ENCODE data around the gene PLEKHA6.
"Not testable (repeated sequence)": the region's sequence is repeated elsewhere in the genome, so short reads cannot be mapped to it uniquely, and the experiment has no call there.

PLEKHA6 gene

GRCh38 chr1:204314893-204315658, 44.7 kb downstream of the PLEKHA6 start:
- DNase-seq (ENCODE audit: low read depth), result no peak

GRCh38 chr1:204314171-204314892, 45.4 kb downstream of the PLEKHA6 start:
- DNase-seq (ENCODE audit: low read depth), result no peak

DNA sequence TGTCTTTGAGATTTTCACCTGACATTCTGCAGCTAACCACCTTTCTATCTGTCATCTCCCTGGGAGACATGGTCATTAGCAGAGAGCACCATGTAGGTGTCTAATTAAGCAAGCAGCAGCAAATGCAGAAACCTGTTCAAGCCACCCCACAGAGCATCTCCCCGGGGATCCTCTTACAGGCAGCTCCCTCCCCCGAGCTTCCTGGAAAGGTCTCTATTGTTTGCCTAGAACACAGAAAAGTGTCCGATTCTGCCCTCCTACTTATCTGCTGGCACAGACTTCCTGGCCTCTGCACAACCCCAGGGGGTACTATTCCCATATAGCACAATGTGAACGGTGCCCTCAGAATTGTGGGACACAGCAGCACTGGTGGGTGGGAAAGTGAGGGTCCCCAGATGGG, 46.1 kb downstream of the PLEKHA6 start:
- DNase-seq (ENCODE audit: low read depth), result no peak

DNA sequence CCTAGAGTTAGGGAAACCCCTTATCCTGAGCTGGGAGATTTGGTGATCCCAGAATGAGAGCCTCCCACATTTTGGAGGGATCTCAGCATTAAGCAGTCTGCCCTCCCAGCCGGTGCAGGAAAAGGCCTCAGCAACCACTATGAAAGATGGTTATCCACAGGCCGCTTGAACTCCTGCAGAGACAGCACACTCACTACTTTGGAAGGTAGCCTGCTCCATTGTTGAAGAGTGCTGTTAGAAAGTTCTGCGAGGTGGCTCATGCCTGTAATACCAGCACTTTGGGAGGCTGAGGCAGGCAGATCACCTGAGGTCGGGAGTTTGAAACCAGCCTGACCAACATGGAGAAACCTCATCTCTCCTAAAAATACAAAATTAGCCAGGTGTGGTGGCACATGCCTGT, 48.8 kb downstream of the PLEKHA6 start:
- not testable (repeated sequence) for DNase-seq (ENCODE audit: low read depth)

DNA sequence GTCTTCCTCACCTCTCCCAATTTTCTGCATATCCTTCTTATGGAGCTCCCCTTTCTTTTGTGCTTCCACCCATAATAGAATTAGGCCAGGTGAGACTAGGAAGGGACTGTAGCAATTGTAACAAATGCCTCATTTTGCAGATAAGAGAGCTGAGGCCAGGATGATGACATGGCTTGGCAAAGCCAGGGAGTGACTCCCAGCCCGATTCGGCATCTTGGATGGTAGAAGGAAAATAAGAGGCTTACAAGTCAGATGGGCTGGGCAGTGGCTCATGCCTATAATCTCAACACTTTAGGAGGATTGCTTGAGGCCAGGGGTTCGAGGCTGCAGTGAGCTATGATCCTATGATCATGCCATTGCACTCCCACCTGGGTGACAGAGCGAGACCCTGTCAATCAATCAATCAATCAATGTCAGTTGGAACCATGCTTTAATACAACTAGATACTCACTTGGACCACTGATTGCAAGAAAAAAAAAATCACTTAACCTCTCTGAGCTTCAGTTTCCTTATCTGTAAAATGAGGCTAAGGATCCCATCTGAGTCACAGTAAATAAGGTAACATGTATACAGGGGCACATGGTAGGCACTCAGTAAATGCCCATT, 51.6 kb downstream of the PLEKHA6 start:
- no peak for DNase-seq (ENCODE audit: low read depth)

GRCh38 chr1:204307334-204307883, 52.3 kb downstream of the PLEKHA6 start:
- DNase-seq (ENCODE audit: low read depth), result no peak

DNA sequence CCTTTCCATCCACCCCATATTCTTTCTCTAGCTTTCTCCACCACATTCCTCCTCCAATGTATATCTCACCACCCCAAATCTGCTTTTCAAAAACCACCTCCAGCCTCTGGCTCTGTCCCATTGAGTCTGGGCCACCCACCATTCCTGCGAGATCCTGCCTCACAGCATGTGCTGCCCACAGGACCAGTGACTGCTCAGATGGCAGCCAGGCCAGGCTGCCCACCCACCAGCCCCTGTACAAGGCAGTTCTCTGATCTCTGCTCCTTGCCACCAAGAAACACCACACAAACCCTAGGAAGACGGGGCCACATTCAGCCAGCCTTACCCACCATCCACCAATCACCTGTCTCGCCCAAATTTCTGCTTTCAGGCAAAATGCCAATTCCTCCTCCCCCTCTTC, 53.7 kb downstream of the PLEKHA6 start:
- no peak for DNase-seq (ENCODE audit: low read depth)

DNA sequence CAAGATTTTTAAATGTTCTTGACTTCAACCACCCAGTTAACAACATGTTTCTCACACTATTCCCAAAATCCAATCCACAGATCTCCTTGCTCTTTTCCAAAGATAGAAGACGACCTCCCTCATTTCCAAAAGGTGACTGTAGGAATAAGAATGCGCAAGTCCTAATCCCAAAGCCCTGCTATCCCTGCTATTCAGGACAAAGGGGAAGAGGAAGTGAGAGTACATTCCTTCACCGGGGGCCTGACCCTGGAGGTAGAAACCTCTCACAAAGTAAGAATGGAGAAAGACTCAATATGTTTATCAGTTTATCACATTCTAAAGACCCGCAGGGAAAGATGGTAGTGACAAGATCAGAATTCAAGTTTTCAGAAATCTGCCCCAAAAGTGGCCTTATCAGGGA, 55.7 kb downstream of the PLEKHA6 start:
- DNase-seq (ENCODE audit: low read depth), result no peak

- no peak for DNase-seq (ENCODE audit: low read depth)
Observed at GRCh38 chr1:204302769-204303168, 57.0 kb downstream of the PLEKHA6 start.

DNA sequence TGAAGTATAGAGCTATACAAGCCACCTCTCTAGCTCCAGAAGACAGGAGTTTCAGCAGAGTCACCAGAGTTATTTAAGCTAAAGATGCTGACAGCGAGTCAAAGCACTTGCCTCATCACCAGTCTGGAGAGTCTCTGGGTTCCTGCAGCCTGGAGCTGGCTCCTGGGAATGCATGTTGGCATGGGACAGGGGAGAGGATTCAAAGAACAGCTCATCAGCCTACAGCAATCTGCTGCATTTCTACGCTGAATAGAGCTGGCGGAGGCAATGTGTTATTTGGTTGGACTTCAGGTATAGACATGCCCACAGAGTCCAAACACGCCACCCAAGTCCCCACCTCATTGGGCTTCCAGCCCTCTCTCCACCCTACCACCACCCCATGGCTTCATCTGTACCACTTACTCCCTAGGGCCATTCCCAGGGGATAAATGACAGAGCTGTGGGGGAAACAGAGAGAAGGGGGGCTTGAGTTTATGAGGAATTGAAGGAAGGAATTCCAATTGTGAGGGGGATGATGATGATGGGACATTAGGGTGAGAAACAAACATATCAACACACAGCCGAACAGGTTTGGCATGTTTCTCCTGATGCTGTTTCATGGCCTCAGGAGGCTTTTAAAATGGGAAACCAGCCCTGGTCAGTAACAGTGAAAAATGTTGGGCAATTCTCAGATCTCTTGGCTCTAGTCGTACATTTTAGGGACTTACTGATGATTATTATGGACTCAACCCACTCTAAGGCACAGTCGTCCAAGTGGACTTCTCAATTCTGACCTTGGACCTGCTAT, 58.4 kb downstream of the PLEKHA6 start:
- DNase-seq (ENCODE audit: low read depth), result no peak

DNA sequence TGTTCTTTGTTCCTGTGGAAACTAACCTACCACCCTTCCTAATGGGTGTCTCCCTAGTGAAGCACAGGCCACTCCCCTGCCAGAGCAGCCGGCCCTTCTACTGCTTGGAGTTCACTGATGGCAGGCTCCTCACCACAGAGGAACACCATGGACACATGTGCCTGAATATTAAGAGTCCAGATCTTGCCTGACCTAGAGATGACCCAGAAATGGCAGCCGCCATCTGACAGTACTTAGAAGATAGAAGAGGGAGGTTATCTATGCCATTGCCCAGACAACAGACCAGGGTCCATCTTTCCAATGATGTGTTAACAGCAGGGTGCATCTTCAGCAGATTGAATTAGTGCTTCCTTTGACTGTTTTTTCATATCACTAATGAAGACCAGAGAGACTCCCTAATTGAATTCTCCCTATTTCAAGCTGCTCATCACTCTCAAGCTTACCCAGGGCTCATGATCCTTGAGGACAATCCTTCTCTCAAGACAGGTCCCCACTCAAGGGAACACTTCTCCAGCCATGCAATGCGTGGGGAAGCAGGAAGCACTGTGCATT, 59.8 kb downstream of the PLEKHA6 start:
- DNase-seq (ENCODE audit: low read depth), result no peak

- DNase-seq (ENCODE audit: low read depth), result no peak
Observed at GRCh38 chr1:204296431-204296988, 63.2 kb downstream of the PLEKHA6 start.

DNA sequence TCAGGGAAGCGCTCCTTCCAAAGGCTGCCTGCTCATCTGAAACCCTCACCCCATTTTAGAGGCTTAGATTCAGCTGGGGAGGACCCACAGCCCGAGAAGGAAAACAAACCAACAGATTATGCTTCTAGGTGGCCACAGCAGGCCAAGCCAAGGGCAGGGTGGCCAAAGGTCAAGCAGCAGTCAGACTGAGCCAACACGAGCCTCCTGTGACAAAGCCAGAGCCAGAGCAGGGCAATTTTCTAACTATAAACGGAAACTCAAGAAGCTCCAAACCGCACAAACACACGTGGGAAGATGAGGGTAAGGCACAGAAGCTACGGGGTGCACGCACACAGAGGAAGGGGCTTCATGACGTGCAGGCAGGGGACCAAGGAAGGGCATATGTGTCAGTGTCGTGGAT, 64.1 kb downstream of the PLEKHA6 start:
- no peak for DNase-seq (ENCODE audit: low read depth)

- no peak for DNase-seq (ENCODE audit: low read depth)
Observed at GRCh38 chr1:204294357-204294756, 65.4 kb downstream of the PLEKHA6 start.

GRCh38 chr1:204293605-204294337, 66.0 kb downstream of the PLEKHA6 start:
- DNase-seq (ENCODE audit: low read depth), result no peak

- DNase-seq (ENCODE audit: low read depth), result no peak
Observed at GRCh38 chr1:204292740-204293139, 67.0 kb downstream of the PLEKHA6 start.

GRCh38 chr1:204289280-204289679, 70.4 kb downstream of the PLEKHA6 start:
- DNase-seq (ENCODE audit: low read depth), result no peak

DNA sequence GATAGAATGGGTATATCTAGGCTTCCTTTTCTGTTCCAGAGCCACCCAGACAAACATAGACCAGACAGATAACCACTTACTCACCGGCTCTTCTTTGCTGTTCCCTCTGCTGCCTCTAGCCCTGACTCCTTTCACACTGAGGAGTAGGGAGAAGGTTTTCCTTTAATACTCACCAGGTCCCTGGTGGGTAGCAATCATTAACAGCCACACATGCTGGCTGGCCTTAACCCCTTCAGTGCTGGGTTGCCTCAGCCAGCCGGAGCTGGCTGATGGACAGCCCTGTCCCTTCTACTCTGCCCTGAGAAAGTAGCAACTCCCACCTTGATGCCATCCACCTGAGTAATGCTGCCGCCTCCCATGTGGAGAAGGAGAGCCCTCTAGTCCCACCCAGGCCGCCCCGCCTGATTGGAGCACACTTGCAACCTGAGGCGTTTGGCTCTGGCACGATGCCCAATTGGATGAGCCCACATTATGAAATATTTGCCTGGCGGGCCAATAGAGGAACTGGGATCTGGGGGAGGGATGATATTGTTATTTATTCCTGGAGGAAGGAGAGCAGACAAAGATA, 71.6 kb downstream of the PLEKHA6 start:
- DNase-seq (ENCODE audit: low read depth), result no peak

GRCh38 chr1:204287466-204287891, 72.2 kb downstream of the PLEKHA6 start:
- no peak for DNase-seq (ENCODE audit: low read depth)

GRCh38 chr1:204286831-204287421, 72.8 kb downstream of the PLEKHA6 start:
- DNase-seq (ENCODE audit: low read depth), result no peak

All from T follicular helper cell (primary cell).